Measurements from ENCODE around the gene LYRM9. TPM values are rescaled to one million over a fixed set of nuclear protein-coding genes. Genes with fewer than 3 reads are reported as not detected.

LYRM9 gene
- total RNA-seq, 4 donors from 2014 or later: 14.0 to 33.5 (median 22.8) TPM

DNA sequence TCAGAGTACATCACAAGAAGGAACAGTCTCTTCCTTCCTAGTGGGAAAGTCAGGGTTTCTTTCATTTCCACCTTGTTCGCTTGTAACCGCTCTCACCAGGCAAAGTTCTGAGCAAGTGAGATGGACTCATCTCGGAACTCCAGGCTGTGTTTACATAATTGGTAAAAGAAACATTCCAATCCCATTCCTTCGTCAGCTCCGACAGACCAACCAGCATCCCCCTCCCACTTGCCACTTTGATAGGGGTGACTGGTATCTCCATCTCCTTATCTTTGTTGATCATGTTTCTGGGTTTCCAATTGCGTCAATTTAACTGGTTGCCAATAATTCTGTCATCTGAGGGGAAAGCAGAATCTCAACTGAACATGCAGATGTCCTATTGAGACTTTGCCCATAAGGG lies 36.8 kb upstream of the LYRM9 start:
- TF ChIP-seq, protein P1, sequence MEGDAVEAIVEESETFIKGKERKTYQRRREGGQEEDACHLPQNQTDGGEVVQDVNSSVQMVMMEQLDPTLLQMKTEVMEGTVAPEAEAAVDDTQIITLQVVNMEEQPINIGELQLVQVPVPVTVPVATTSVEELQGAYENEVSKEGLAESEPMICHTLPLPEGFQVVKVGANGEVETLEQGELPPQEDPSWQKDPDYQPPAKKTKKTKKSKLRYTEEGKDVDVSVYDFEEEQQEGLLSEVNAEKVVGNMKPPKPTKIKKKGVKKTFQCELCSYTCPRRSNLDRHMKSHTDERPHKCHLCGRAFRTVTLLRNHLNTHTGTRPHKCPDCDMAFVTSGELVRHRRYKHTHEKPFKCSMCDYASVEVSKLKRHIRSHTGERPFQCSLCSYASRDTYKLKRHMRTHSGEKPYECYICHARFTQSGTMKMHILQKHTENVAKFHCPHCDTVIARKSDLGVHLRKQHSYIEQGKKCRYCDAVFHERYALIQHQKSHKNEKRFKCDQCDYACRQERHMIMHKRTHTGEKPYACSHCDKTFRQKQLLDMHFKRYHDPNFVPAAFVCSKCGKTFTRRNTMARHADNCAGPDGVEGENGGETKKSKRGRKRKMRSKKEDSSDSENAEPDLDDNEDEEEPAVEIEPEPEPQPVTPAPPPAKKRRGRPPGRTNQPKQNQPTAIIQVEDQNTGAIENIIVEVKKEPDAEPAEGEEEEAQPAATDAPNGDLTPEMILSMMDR (IDR thresholded peaks at IDR 0.05; ENCODE audit: low read depth): no peak

DNA sequence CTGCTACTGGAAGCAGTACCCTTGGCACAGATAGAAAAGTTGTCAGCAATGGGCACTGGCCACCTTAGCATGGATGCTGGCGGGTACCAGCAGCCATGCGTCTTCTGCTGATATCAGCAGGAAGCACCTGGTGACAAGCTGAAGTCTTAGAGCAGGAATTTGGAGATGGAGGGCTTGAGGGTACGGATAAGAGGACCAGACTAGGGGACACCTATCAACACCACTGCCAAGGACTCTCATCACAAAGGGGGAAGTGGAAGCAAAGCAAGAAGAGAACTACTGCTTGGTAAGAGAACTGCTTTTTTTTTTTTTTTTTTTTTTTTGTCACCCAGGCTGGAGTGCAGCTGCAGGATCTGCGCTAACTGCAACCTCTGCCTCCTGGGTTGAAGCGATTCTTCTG lies 35.4 kb upstream of the LYRM9 start:
- TF ChIP-seq, protein P1 (IDR thresholded peaks at IDR 0.05; ENCODE audit: low read depth): no peak

DNA sequence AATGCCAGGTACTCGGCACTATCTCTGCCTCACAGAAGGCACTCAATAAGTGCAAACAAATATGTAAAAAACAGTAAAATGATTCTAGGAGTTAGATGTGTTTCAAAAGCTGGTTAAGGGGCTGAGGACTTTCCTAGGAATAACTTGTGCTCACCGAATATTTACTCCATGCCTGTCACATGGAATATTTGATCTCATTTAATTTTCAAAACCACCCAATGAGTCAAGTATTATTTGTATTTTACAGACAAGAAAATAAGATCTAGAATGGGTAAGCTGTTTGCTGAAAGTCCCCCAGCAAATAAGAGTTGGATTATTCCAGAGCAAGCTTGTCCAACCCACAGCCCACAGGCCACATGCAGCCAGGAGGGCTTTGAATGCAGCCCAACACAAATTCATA lies 34.6 kb upstream of the LYRM9 start:
- TF ChIP-seq, protein P1 (IDR thresholded peaks at IDR 0.05; ENCODE audit: low read depth): no peak

DNA sequence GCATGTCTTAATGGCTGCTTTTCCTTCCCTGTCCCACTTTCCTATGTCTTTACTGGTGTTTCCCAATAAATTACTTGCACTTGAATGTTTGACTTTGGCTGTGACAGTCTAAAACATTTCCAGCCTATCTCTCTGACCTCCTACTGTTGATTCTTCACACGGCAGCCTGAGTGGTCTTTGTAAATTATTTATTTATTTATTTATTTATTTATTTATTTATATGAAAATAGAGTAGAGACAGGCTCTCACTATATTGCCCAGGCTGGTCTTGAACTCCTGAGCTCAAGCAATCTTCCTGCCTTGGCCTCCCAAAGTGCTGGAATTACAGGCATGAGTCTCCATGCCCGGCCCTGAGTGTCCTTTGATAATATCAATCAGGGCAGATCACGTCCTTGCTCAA lies 28.4 kb upstream of the LYRM9 start:
- TF ChIP-seq, protein P1 (IDR thresholded peaks at IDR 0.05; ENCODE audit: low read depth): no peak

DNA sequence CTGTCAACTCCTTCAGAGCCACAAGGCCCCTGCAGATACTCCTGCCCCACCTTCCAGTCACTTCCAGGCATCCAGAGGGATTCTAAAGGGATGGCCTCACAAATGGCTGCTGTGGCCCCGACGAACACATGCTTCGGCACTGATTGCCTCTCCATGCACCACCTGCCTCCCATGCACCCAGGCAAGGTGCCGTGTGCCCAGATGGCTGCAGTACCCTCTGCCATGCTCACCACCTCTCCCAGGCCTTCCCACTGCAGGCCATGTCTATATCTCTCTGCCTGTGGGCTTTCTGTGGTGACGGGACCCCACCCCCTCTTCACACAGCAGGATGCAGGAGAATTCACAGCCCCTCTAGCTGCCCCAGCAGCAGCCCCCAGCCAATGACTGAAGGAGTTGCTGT lies 27.9 kb upstream of the LYRM9 start:
- TF ChIP-seq, protein P1 (IDR thresholded peaks at IDR 0.05; ENCODE audit: low read depth): no peak

DNA sequence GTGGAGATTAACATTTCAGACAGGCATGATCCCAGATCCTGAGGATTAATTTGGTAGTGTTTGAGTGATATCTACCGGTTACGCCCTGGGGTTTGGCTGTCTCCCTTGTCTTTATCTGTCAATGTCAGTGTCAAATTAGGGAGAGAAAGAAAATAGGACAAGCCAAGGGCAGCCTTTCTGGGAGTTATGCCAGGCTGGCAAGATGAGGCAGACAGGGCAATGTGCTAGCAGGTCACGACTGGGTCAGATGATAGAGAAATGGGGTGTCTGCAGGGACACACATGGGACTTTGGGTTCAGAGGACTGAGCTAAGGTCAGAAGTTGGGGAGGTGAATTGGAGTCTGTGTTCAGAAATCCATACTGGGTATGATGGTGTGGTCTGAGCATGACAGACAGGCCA lies 27.4 kb upstream of the LYRM9 start:
- TF ChIP-seq, protein P1 (IDR thresholded peaks at IDR 0.05; ENCODE audit: low read depth): no peak

DNA sequence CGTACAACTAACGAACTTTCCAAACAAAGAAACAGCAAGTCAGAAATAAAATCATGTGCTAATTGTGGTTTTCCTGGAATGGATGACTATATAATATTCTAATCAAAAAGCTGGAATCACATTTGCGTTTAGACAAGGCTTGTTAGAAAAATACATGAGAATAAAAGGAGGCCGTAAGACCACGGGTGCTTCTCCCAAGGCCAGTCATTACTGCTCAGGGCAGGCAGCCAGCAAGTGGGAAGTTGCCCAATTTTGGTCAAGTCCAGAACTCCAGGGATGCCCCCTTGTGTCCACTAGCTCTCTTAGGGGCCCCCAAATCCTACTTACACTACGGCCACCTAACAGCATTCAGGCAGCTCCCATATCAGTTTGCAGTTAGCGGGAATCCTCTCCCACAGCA lies 25.9 kb upstream of the LYRM9 start:
- TF ChIP-seq, protein P1 (IDR thresholded peaks at IDR 0.05; ENCODE audit: low read depth): no peak
